DOHH2 (cell line): ENCODE data around the gene GLIPR2.

Experiments
- EZH2phosphoT487 ChIP-seq: fragments of 200-600 bp; sonication (generic); IDR thresholded peaks from 2 replicates; pipeline ENCODE4 v1.6.1; 2017; ENCODE audit warnings: borderline replicate concordance, mild to moderate bottlenecking, antibody characterized with exemption, low read length, moderate library complexity, mixed read lengths
- TF ChIP-seq, protein P1 (sequence below): fragments of 200-600 bp; sonication (generic); IDR thresholded peaks from one replicate; pipeline ENCODE4 v1.5.1; 2014; ENCODE audit warnings: antibody characterized with exemption, mild to moderate bottlenecking, low read depth, low read length; ENCODE audit not compliant: poor library complexity, severe bottlenecking

DNA sequence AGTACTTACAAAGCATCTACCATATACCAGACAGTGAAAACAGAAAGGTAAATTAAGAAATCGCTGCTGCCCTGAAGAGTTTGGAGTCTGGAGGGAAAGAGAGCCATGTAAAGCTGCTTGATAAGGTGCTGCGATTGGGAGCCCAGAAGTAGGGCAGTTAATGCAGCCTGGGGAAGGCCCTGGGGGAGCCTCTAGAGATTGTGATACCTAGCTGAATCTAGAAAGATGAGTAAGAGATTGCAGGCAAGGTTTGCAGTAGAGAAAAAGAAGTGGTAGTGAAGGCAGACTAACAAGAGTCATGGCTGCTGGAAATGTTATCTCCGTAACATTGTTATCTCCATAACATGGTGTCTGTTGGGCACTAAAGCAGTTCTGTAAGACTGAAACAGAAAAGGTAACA, 24.0 kb upstream of the GLIPR2 start:
- TF ChIP-seq, protein P1, sequence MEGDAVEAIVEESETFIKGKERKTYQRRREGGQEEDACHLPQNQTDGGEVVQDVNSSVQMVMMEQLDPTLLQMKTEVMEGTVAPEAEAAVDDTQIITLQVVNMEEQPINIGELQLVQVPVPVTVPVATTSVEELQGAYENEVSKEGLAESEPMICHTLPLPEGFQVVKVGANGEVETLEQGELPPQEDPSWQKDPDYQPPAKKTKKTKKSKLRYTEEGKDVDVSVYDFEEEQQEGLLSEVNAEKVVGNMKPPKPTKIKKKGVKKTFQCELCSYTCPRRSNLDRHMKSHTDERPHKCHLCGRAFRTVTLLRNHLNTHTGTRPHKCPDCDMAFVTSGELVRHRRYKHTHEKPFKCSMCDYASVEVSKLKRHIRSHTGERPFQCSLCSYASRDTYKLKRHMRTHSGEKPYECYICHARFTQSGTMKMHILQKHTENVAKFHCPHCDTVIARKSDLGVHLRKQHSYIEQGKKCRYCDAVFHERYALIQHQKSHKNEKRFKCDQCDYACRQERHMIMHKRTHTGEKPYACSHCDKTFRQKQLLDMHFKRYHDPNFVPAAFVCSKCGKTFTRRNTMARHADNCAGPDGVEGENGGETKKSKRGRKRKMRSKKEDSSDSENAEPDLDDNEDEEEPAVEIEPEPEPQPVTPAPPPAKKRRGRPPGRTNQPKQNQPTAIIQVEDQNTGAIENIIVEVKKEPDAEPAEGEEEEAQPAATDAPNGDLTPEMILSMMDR: no peak
- TF ChIP-seq EZH2phosphoT487: no peak
